ENCODE measurements around the gene APOA1.

Gene APOA1

GRCh38 chr11:116837231-116838091 lies at the start of gene APOA1:
Gene APOA1, minus strand, starts transcription at chr11:116837622. Its CDS starts 235 bp downstream, at chr11:116837387.
- DNase-seq (ENCODE audit: low spot score) = no peak

DNA sequence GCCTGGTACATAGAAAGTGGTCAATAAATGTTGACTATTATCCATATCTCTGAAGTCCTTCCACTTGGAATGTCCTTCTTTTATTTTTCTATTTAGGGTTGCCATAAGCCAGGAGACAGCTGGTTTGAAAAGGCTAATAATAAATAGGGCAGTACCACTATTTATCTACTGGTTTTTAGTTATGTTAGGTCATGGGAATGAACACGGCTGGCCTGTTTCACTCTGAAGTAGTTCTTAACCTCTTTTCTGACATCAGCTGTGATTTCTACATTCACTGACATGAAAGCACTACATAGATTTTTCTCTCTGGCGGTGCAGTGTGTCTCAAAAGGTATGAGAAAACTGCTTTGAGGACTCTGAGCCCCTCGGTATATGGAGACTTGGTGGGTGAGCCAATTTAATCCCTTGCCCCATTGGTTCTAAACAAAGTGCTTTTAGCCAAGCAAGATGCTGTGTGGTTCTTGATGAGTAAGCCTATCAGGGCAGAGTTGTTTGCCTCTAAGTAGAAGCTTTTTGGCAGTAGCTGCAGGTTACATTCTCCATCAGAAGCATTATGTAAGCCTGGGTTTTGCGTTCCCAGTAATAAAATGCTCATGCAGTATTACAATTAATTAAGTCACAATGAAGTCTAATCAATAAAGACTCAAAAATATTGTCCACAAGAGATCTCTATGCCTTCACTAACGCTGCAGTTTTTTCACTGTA lies 48.7 kb upstream of the APOA1 start:
- DNase-seq (ENCODE audit: low spot score) = no peak

- DNase-seq (ENCODE audit: low spot score) = no peak
Observed at GRCh38 chr11:116882386-116882785, 45.0 kb upstream of the APOA1 start.

- no peak for DNase-seq (ENCODE audit: low spot score)
Observed at GRCh38 chr11:116881143-116881542, 43.7 kb upstream of the APOA1 start.

GRCh38 chr11:116879800-116880625 lies 42.6 kb upstream of the APOA1 start:
- DNase-seq (ENCODE audit: low spot score) = no peak

GRCh38 chr11:116876656-116877055 lies 39.2 kb upstream of the APOA1 start:
- no peak for DNase-seq (ENCODE audit: low spot score)

- DNase-seq (ENCODE audit: low spot score) = no peak
Observed at GRCh38 chr11:116875194-116875593, 37.8 kb upstream of the APOA1 start.

DNA sequence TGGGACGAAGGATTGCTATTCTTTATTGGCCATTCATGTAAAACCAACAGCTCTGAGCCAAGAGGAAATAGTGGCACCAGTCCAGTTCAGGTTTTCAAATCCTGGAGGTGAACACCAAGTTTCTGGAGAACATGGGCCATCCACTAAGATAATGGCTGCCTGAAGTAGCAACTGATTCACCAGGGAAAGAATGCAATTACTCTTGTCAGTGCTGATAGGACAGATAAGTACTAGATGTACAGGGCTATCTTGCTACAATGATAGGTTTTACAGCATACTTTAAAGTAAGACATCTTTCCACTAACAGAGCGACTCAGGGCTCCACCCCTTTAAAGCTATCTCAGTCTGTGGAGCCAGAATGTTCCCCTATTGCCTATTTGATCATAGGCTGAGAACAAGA lies 36.8 kb upstream of the APOA1 start:
- DNase-seq (ENCODE audit: low spot score) = no peak

GRCh38 chr11:116873381-116873780 lies 36.0 kb upstream of the APOA1 start:
- no peak for DNase-seq (ENCODE audit: low spot score)

DNA sequence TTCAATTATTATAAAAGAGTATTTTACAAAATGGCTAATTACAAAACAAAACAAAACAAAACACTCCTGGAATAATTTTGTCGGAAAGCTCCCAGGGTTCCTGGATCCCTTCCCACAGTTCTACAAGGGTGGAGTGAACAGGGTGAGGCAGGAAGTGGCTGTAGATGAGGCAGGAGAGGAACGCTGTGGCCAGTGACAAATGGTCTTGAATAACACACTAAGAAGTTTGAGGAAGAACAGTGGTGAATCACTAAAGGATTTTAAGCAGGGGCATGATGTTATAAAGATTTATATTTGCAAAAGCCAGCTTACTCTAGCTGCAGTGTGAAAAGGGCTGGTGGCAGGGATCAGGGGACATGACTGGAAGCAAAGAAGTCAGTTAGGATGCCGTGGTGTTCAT lies 33.8 kb upstream of the APOA1 start:
- DNase-seq (ENCODE audit: low spot score) = no peak

DNA sequence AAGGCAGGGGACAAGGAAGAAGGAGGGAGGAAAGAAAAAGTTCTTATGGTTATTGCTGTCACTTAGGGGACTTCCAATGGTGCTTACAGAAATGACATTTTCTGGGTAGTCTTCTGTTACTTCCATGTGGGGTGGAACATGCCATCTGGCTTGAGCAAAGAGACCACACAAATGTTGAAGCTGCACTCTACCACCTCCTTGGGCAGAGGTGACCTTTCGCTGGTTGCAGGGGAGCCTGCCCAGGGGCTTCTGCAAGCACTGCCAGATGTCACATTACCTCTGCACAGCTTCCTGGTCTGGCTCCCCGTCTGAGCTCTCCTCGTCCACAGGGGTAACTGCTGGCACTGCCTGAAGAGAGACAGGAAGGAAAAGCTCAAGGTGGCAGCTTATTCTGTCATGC lies 32.6 kb upstream of the APOA1 start:
- DNase-seq (ENCODE audit: low spot score) = no peak

- DNase-seq (ENCODE audit: low spot score) = no peak
Observed at GRCh38 chr11:116869610-116870009, 32.2 kb upstream of the APOA1 start.

DNA sequence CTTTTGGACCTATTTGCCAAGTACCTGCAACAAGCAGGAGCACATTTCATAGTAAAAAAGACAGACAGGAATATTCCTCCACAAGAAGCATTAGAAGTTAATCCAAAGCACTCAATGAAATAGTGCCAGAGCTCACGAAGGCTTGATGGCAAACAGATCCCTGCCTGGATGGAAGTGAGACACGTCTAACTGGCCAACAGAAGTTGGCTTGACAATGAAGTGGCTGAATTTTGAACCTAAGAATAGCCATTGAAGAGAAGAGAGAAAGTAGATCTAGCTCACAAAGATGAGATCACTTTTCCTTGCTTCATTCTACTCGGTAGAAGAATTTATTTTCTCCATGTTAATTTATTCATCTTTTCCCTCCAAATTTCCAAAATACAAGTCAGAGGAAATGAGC lies 30.6 kb upstream of the APOA1 start:
- DNase-seq (ENCODE audit: low spot score) = no peak

DNA sequence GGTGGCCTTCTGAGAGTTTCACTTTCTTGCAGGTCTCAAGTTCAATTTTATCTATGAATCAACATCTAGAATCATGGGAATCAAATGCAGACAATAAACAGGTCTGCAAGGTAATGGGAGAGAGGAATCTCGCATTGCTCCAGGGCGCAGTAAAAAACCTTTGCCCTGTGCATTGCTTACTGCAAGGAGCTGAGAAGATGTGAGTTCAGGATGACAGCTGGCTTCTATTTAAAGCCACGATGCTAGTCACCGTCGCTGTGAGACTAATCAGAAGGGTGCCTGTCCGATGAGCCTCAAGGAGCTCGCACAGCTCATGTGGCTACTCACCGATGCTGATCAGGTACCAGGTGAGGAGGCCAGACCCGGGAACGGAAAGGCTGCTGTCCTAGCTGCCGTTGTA lies 30.2 kb upstream of the APOA1 start:
- DNase-seq (ENCODE audit: low spot score) = no peak

DNA sequence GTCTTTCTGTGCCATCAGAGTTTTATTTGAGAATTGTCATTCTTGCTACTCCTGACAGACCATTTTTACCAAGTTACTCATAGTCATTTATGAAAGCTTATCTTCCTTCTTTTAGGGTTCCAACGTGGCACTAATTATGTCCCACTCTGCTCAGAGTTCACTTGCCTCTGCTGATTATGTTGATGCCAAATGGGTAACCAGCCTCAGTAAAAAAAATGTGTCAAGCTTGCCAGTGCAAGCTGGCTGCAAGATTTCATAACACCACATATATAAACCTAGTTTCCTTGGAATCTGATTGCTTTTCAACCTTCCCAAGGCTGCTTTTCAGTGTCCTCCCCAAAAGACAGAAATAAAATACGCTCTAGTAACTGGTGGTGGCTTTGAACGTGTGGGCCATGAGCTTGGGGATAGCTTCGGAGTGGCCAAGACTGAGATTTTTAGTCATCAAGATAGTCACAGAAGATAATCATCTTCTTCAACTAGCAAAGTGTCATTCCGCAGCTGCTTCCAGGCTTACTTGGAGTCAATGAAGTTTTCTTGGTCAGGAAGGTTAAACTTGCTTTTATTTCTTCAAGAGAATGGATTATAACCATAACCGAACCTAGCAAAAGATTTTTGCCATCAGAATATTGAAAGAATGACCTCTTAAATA lies 29.5 kb upstream of the APOA1 start:
- DNase-seq (ENCODE audit: low spot score) = no peak

GRCh38 chr11:116865696-116866095 lies 28.3 kb upstream of the APOA1 start:
- no peak for DNase-seq (ENCODE audit: low spot score)

DNA sequence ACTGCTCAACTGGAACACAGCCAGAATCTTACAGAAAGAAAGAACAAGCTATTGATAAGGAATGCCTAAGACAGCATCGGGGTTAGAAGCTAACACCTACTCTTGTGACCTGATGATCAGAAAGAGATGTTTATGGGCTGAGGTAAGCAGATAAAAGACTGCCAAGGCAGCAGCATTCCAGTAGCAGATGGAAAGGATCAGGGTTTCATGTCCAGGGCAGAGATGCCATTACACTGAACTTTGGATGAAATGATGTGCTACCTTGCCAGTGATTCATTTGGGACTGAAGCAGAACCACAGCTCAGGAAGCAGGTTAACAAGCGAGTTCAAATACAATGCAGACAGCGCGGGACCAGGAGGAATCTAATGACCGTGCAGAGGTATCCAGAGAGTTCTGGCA lies 27.1 kb upstream of the APOA1 start:
- DNase-seq (ENCODE audit: low spot score) = no peak

- no peak for DNase-seq (ENCODE audit: low spot score)
Observed at GRCh38 chr11:116862951-116863350, 25.5 kb upstream of the APOA1 start.

GRCh38 chr11:116862185-116862584 lies 24.8 kb upstream of the APOA1 start:
- no peak for DNase-seq (ENCODE audit: low spot score)

- no peak for DNase-seq (ENCODE audit: low spot score)
Observed at GRCh38 chr11:116861539-116861938, 24.1 kb upstream of the APOA1 start.

DNA sequence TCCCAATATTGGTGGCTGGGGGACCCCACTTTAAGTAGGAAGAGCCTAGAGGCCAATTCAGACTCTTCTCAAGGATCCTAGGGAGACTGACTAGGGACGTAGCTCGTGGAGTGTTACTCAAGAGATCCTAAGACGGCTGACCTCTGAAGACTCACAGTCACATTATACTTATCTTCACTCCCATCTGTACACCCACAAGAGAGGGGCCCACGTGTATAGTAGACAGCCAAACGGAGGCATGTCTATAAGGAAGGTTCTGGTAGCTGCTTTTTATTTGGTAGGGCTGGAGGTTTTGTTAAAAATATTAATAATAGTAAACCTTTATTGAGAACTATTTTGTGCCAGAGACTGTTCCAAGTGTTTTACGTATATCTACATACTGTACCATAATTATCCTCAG lies 22.9 kb upstream of the APOA1 start:
- no peak for DNase-seq (ENCODE audit: low spot score)

- DNase-seq (ENCODE audit: low spot score) = no peak
Observed at GRCh38 chr11:116859175-116859574, 21.8 kb upstream of the APOA1 start.

Measured in ecto neural progenitor cell (in vitro differentiated cells).